Raji (cell line): ENCODE data around the gene WFIKKN2.

Experiments
- POLR2A ChIP-seq: IDR thresholded peaks from 2 replicates; pipeline ENCODE4 v1.6.1; 2011; ENCODE audit warnings: low read depth, low read length, control low read depth; ENCODE audit not compliant: insufficient read depth

WFIKKN2 gene

DNA sequence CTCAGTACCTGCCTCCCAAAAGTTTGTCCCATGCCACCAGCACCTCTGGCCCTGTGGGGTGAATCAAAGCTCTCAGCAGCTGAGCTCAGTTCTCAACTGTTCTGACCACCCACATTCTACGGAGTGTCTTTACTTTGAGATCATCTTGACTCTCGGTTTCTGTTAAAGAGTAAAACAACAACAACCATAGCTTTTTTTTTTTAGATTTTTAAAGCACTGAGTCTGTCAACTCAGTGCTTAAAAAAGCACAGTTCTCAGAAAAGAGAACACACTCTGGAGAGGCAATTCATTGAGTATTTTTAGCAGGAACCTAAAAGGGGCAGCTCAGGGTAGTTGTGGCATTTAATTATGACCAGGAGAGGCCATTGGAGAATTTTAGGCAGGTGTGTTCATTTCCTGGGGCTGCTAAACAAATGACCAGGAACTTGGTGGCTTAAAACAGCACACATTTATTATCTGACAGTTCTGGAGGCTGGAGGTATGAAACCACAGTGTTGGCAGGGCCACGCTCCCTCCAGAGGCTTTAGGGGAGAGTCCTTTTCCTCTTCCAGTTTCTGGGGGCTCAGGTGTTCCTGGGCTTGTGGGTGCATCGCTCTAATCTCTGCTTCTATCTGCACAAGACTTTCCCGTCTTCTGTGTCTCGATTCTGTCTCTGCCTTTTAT, 6.7 kb upstream of the WFIKKN2 start:
- TF ChIP-seq POLR2A: no peak

DNA sequence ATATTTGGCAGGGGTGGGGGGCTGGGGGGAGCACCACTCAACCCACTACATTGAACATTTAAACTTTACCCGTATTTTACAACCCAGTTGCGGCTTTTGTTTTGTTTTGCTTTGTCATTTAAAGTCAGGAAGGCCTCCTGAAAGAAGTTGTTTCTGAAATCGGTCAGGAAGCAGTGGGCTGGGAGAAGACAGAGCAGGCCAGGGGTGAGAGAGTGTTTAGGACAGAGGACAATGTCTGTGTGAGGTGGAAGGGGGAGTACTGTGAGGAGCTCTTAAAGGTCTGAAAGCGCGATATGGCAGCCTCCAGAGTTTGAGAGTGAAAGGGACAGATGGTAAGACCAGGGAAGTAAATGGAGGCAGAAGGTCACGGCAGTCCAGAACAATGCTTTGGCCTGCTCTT, 6.1 kb upstream of the WFIKKN2 start:
- TF ChIP-seq POLR2A: no peak

DNA sequence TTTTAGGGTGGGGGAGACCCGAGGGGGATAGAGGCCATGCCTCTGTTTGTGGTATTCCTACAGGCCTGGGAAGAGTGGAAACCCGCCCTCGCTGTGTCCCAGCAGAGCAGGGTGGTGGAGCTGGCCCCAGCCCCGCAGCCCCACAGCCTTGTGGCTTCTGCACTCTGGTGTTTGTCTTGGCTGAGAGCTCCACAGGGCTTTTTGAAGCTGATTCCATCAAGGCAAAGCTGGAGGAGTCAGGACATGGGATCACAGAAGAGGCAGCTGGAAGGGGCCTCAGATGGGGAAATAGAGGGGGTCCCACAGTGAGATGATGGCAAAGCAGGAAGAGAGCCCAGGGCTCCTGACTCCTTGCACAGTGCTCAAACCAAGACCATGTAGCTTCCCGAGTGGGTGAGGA, 5.0 kb upstream of the WFIKKN2 start:
- TF ChIP-seq POLR2A: no peak

DNA sequence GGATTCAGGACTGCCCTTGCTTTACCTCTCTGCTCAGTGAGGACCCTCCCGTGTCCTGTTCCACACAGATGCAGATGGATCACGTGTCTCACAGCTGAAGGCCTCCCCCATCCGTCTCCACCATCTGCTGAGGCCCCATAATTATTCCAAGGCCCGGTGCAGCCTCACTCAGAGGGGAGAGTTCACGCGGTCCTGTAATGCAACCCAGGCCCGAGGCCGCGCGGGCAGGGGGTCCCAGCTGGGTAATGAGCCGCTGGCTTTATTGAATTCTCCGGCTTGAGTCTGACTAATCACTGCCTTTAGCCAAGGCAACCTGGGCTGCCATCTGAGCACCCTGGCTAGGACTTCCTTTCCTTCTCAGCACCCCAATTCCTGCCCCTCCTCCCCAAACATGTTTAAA, 4.4 kb upstream of the WFIKKN2 start:
- no peak for TF ChIP-seq POLR2A

DNA sequence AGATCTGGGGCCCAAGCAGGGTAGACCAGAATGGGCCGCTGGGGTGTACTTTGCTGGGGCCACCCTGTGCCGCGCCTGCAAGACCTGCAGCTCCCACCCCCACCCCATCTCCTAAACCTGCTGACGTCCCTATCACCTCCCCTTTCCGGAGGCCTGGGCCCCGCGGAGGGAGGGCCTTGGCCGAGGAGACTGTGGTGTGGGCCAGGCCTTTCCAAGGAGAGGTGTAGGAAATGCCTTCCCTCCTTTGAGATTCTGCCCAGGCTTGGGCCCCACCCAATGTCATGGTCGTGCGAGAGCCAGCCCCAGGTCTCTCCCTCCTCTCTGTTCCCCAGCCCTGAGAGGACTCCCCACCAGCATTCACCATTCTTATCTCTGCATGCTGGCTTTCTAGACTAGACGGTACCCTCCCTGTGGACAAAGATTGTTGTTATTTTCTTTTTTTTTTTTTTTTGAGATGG, 3.9 kb upstream of the WFIKKN2 start:
- no peak for TF ChIP-seq POLR2A

DNA sequence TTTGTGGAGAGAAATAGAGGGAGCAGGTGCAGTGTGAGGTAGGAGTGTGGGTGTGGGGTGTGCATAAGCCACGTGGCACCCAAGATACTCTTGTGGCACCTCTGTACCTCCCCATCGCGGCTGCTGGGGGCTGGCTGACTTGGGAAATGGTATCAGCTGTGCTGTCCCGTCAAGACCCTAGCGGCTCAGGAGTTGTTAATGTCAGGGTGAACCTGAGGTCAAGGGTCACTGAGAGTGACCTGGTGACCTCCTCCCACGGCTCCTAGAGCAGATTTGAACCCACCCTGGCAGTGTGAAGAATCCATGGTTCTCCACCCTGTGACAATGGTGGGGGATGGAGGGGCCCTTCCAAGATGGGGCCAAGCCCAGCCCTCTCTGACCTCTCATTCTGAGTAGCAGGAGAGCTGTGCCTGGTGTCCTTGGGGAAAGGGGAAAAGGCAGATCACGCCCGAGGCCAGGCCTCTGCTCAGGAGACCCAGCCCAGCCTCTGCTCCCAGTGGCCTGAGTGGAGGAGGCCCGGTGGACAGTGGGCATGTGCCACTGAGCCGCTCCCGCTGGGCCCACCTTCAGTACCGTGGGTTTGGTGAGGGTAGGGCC, 3.0 kb upstream of the WFIKKN2 start:
- no peak for TF ChIP-seq POLR2A

DNA sequence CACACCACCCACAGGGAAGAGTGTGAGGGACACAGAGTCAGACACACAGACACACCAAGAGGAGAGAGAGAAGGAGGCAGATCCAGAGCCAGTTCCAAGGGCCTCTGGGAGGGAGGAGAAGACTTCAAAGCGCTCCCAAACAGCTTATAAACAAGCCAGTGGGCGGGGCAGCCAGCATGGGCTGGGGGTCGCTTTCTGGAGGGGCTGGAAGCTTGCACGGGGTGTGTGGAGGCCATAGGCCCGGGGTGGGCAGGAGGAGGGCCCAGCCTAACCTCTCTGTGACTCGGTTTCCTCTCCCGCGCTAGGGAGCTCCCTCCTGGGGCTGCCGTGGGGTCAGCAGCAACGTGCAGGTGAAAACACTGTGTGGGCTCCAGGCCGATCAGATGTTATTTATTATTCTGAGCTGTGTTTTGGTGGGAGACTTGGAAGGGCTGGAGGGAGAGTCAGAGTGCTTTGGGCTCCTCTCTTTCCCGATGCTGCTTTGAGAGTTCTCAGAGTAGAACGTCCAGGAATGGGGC, 2.5 kb upstream of the WFIKKN2 start:
- TF ChIP-seq POLR2A: no peak

DNA sequence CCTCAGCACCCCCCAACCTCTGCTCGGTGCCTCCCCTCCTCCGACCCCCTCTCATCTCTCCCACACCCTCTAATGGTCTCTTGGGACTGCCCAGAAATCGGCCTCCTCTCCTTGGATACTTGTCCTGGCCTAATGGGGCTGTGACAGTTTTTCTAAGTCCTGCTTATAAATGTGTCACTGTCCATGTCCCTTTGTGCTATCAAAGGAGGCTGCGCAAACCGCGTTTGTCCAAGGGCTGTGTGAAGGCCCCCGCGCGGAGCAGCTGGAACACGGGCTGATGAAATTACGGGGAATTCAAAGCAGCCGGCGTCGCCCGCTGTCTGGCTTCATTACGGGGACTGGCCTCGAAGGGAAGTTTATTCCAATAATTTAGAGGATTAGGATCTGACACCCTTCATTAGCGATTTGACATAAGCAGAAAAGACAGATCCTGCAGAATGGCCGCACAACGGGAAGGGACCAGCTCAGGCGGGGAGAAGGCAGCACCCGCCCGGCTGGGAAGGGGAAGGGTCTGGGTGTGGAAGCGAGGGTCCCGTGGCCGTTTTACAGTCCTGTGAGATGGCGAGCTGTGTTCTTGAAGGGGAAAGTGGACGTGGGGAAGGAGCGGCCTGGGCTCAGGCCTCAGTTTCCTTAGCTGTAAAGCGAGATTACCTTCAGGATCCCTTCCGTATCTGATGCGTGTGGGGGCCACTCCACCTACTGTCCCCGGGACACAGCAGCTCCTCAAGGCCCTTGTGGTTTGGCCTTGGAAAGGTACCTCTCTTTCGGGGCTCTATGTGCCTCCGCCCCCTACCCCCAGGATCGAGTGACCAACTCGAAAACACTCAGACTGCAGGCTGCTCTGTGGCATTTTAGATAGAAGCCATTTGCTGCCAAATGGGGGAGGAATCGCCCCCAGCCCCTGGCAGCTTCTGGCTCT, 1.6 kb upstream of the WFIKKN2 start:
- no peak for TF ChIP-seq POLR2A

DNA sequence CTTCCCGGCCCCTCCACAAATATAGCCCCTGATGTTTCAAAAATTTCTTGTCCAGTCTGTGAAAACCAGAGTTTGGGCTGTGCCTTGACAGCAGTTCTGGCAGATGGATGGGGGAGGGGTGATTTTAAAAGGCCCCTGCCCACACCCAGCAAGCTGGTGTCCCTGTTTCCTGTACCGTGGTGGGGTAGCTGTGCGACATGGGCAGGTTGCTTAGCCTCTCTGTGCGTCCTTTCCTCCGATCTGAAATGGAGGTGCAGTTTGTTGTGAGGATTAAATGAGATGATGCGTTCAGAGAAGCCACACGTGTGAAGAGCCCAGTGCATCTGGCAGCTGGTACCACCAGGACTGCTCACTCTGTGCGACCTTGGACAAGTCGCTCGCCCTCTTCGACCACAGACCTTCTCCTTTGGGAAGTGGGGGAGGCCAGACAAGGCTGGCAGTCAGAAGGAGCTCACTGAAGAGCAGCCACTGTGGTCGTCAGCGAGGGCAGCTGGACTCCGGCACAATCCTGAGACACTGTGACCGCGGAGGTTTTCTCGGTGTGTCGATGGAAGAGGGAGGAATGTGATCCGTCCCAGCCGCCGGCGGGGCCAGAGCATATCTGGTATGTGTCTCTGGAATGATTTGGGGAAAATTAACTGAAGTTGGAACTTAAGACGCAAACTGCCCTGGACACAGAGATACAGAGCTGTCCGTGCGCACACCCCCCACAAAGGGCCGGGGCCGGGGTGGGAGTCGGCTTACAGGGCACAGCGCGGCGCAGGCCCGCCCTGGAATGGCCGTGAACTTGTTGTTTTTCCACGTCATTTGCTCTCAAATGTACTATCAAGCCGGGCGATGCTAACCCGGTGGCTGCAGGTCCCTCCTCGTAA, 721 bp upstream of the WFIKKN2 start:
- TF ChIP-seq POLR2A: no peak

DNA sequence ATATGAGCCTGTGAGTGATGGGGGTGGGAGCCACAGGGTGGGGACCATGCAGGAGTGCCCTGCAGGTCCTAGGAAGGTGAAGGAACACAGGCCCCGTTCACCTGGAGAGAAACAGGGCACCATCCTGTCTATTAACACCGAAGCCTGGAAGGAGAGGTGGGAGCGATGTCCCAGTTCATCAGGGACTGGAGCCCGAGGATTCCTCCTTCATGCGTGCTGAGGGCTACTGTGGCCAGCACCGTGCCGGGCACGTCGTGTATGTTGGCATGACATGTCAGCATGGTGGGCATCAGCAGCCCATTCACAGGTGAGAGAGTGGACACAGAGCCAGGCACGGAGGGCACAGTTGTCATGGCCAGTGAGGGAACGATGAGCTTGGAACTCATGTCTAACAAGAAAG, 1.4 kb downstream of the WFIKKN2 start:
- TF ChIP-seq POLR2A: no peak

DNA sequence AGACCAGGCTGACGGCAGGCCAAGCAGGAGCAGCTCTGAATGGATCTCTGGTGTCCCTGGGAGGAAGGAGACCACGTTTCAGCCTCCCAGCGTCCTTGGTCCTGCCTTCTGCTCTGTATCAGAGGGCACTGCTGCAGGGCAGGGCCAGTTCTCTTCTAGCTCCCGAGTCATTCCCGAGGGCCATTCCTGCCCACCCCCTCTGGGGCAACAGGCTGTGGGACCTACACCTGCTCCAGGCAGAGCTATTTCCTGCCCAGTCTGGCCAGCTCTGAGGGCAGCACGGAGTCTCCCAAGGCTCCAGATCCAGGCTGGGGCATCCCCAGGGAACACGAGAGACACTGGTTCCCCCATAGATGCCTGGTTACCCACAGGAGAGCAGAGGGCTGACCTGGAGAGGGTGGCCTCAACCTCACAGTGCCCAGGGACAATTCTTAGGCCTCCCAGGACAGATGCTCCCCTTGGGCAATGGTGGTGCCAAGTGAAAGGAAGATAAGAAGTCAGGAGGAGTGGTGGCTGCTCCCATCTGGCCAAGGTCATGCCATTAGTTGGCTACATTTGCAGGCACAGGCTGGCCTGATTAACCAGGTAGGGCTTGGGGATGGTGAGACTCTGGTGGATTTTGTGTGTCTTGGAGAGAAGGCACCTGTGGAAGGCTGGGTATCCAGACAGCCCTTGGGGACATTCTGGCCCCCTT, 2.0 kb downstream of the WFIKKN2 start:
- TF ChIP-seq POLR2A: no peak

DNA sequence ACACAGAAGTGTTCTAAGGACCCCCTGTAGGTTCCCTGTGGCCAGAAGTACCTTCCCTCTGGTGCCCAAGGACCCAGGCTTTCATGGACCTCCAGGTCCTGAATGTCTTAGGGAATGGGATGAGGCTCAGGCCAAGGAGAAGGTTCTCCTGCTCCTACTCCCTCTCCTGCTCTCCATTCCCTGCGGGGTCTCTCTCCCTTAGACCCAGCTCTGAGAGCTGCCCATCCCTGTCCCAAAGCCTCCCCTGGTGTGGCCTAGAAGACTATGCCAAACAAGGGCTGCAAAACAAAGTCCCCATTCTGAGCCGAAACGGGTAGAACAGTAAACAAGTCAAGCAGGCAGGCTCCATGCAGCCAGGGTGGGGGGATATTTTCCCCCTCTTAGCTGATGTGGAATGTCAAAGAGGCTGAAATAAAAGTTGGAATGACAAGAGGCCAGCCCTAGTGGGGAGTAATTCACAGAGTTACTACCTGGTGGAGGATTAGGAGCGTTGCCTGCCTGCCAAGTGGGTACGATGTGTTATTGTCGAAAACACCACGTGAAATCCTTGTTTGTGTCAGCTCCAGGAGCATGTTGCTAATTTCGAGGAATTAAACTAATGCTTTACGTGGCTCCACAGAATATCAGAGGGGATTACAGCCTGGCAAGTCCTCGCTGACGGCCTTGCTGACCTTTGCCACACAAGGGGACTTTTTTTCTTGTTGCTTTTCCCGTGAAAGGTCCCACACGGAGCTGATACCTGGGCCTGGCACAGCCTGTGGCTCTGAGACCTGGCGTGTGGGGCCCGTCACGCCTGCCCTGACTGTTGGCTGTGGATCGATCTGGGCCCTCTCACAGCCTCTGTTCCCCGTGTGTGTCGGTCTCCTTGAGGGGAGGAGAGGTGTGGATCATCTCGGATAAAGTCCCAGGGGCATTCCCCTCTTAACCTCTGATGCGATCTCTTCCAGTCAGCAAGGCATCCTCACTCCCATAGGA, 2.9 kb downstream of the WFIKKN2 start:
- no peak for TF ChIP-seq POLR2A
